HEK293 (cell line): ENCODE measurements around the gene SELENOW.

Experiments used
- TCF7L2 ChIP-seq: IDR thresholded peaks from 2 replicates; pipeline ENCODE4 v1.6.1; 2011; ENCODE audit warnings: low read depth, mild to moderate bottlenecking, inconsistent platforms, low read length, moderate library complexity, borderline replicate concordance
- ZBTB7A ChIP-seq: fragments of 450-650 bp; formaldehyde crosslinking; IDR thresholded peaks from 2 replicates; pipeline ENCODE4 v1.5.1; 2016; ENCODE audit warnings: low read depth, missing biosample characterization, missing genetic modification characterization
- ZNF140 ChIP-seq: fragments of 450-650 bp; formaldehyde crosslinking; IDR thresholded peaks from 2 replicates; pipeline ENCODE4 v1.5.1; 2016; ENCODE audit warnings: missing biosample characterization, missing genetic modification characterization
- ZNF174 ChIP-seq: fragments of 450-650 bp; formaldehyde crosslinking; IDR thresholded peaks from 2 replicates; pipeline ENCODE4 v1.5.0; 2017; ENCODE audit warnings: missing biosample characterization, mild to moderate bottlenecking, missing genetic modification characterization
- ZNF311 ChIP-seq: fragments of 450-650 bp; formaldehyde crosslinking; IDR thresholded peaks from 2 replicates; pipeline ENCODE4 v1.5.1; 2017; ENCODE audit warnings: missing biosample characterization, missing genetic modification characterization, borderline replicate concordance
- ZNF335 ChIP-seq: fragments of 450-650 bp; formaldehyde crosslinking; conservative IDR thresholded peaks from 2 replicates; pipeline ENCODE4 v1.5.1; 2016; ENCODE audit warnings: missing biosample characterization, missing genetic modification characterization
- ZNF623 ChIP-seq: fragments of 450-650 bp; formaldehyde crosslinking; IDR thresholded peaks from 2 replicates; pipeline ENCODE4 v1.5.1; 2016; ENCODE audit warnings: missing biosample characterization, missing genetic modification characterization
- ZNF776 ChIP-seq: fragments of 450-650 bp; formaldehyde crosslinking; IDR thresholded peaks from 2 replicates; pipeline ENCODE4 v1.5.0; 2017; ENCODE audit warnings: missing biosample characterization, missing genetic modification characterization, borderline replicate concordance
- TF ChIP-seq, protein P1 (sequence below): fragments of 450-650 bp; IDR thresholded peaks from 2 replicates; pipeline ENCODE4 v1.5.1; 2018; ENCODE audit warnings: missing biosample characterization, mild to moderate bottlenecking, missing genetic modification characterization
- TF ChIP-seq, protein P2 (sequence below): fragments of 450-650 bp; formaldehyde crosslinking; IDR thresholded peaks from 2 replicates; pipeline ENCODE4 v1.5.1; 2016; ENCODE audit warnings: missing biosample characterization, missing genetic modification characterization
- TF ChIP-seq, protein P3 (sequence below): fragments of 450-650 bp; formaldehyde crosslinking; IDR thresholded peaks from 2 replicates; pipeline ENCODE4 v1.5.1; 2016; ENCODE audit warnings: missing biosample characterization, missing genetic modification characterization
- TF ChIP-seq, protein P4 (sequence below): fragments of 450-650 bp; formaldehyde crosslinking; IDR thresholded peaks from 2 replicates; pipeline ENCODE4 v1.5.1; 2016; ENCODE audit warnings: missing biosample characterization, missing genetic modification characterization
- TF ChIP-seq, protein P5 (sequence below): fragments of 450-650 bp; formaldehyde crosslinking; IDR thresholded peaks from 2 replicates; pipeline ENCODE4 v1.5.1; 2016; ENCODE audit warnings: missing biosample characterization, missing genetic modification characterization
- TF ChIP-seq, protein P6 (sequence below): fragments of 450-650 bp; formaldehyde crosslinking; conservative IDR thresholded peaks from 2 replicates; pipeline ENCODE4 v1.5.1; 2016; ENCODE audit warnings: low read depth, missing biosample characterization, missing genetic modification characterization

DNA sequence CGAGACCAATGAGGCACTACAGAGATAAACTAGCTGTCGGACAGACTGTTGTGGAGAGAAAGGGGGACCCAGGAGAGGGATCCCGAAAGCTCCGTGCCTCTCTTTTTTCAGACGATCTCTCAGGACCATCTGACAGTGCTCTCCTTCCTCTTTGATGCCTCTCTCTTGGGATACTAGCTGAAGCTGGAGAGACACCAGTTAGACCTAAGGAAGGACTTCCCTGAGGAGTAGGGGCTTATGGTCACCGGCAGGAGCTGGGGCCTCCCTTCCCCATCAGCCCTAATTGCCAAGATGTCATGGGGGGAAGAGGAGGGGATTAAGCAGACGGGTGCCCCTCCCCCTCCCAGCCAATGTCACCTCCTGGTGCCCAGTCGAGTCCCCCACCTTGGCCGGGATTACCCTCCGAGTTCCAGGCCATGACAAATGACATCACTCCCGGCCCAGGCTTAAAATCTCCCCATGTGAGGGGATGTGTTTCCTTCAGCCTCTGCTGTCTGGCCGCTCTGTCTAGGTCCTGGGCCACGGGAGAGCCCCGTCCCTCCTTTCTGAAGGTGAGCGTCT is 43.0 kb downstream of the SELENOW start, which contains the start of gene CRX:
- TF ChIP-seq, protein P1, sequence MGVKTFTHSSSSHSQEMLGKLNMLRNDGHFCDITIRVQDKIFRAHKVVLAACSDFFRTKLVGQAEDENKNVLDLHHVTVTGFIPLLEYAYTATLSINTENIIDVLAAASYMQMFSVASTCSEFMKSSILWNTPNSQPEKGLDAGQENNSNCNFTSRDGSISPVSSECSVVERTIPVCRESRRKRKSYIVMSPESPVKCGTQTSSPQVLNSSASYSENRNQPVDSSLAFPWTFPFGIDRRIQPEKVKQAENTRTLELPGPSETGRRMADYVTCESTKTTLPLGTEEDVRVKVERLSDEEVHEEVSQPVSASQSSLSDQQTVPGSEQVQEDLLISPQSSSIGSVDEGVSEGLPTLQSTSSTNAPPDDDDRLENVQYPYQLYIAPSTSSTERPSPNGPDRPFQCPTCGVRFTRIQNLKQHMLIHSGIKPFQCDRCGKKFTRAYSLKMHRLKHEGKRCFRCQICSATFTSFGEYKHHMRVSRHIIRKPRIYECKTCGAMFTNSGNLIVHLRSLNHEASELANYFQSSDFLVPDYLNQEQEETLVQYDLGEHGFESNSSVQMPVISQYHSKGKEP (tag by site-specific recombination) = no peak
- TF ChIP-seq ZNF140 (tag by site-specific recombination) = no peak
- TF ChIP-seq, protein P2, sequence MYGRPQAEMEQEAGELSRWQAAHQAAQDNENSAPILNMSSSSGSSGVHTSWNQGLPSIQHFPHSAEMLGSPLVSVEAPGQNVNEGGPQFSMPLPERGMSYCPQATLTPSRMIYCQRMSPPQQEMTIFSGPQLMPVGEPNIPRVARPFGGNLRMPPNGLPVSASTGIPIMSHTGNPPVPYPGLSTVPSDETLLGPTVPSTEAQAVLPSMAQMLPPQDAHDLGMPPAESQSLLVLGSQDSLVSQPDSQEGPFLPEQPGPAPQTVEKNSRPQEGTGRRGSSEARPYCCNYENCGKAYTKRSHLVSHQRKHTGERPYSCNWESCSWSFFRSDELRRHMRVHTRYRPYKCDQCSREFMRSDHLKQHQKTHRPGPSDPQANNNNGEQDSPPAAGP (tag by site-specific recombination) = no peak
- no peak for TF ChIP-seq ZNF311 (tag by site-specific recombination)
- no peak for TF ChIP-seq ZNF335
- TF ChIP-seq, protein P3, sequence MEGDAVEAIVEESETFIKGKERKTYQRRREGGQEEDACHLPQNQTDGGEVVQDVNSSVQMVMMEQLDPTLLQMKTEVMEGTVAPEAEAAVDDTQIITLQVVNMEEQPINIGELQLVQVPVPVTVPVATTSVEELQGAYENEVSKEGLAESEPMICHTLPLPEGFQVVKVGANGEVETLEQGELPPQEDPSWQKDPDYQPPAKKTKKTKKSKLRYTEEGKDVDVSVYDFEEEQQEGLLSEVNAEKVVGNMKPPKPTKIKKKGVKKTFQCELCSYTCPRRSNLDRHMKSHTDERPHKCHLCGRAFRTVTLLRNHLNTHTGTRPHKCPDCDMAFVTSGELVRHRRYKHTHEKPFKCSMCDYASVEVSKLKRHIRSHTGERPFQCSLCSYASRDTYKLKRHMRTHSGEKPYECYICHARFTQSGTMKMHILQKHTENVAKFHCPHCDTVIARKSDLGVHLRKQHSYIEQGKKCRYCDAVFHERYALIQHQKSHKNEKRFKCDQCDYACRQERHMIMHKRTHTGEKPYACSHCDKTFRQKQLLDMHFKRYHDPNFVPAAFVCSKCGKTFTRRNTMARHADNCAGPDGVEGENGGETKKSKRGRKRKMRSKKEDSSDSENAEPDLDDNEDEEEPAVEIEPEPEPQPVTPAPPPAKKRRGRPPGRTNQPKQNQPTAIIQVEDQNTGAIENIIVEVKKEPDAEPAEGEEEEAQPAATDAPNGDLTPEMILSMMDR (tag by site-specific recombination) = no peak
- TF ChIP-seq ZNF776 = no peak
- TF ChIP-seq ZBTB7A (tag by site-specific recombination) = no peak
- TF ChIP-seq, protein P4, sequence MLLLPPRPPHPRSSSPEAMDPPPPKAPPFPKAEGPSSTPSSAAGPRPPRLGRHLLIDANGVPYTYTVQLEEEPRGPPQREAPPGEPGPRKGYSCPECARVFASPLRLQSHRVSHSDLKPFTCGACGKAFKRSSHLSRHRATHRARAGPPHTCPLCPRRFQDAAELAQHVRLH (tag by site-specific recombination) = no peak
- no peak for TF ChIP-seq TCF7L2
- TF ChIP-seq, protein P5, sequence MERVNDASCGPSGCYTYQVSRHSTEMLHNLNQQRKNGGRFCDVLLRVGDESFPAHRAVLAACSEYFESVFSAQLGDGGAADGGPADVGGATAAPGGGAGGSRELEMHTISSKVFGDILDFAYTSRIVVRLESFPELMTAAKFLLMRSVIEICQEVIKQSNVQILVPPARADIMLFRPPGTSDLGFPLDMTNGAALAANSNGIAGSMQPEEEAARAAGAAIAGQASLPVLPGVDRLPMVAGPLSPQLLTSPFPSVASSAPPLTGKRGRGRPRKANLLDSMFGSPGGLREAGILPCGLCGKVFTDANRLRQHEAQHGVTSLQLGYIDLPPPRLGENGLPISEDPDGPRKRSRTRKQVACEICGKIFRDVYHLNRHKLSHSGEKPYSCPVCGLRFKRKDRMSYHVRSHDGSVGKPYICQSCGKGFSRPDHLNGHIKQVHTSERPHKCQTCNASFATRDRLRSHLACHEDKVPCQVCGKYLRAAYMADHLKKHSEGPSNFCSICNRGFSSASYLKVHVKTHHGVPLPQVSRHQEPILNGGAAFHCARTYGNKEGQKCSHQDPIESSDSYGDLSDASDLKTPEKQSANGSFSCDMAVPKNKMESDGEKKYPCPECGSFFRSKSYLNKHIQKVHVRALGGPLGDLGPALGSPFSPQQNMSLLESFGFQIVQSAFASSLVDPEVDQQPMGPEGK (tag by site-specific recombination) = no peak
- no peak for TF ChIP-seq ZNF623 (tag by site-specific recombination)
- no peak for TF ChIP-seq ZNF174 (tag by site-specific recombination)
- TF ChIP-seq, protein P6, sequence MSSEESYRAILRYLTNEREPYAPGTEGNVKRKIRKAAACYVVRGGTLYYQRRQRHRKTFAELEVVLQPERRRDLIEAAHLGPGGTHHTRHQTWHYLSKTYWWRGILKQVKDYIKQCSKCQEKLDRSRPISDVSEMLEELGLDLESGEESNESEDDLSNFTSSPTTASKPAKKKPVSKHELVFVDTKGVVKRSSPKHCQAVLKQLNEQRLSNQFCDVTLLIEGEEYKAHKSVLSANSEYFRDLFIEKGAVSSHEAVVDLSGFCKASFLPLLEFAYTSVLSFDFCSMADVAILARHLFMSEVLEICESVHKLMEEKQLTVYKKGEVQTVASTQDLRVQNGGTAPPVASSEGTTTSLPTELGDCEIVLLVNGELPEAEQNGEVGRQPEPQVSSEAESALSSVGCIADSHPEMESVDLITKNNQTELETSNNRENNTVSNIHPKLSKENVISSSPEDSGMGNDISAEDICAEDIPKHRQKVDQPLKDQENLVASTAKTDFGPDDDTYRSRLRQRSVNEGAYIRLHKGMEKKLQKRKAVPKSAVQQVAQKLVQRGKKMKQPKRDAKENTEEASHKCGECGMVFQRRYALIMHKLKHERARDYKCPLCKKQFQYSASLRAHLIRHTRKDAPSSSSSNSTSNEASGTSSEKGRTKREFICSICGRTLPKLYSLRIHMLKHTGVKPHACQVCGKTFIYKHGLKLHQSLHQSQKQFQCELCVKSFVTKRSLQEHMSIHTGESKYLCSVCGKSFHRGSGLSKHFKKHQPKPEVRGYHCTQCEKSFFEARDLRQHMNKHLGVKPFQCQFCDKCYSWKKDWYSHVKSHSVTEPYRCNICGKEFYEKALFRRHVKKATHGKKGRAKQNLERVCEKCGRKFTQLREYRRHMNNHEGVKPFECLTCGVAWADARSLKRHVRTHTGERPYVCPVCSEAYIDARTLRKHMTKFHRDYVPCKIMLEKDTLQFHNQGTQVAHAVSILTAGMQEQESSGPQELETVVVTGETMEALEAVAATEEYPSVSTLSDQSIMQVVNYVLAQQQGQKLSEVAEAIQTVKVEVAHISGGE = no peak
